HEK293 (cell line): Measurements from ENCODE around the gene PEPD.
A peak's percentile ranks its signal among the peaks of the same experiment; 100 is the strongest.

Source experiments
- CTCF ChIA-PET: fragments of 350-600 bp; formaldehyde crosslinking; extraction: SDS; loops from one replicate; lab custom pipeline; 2021; ENCODE audit warnings: antibody characterized with exemption; lab: Yijun Ruan, JAX
- POLR2A ChIA-PET: fragments of 300-600 bp; formaldehyde crosslinking; extraction: SDS; loops from one replicate; lab custom pipeline; 2020; ENCODE audit warnings: antibody characterized with exemption, inconsistent platforms; lab: Yijun Ruan, JAX
- H3K27ac ChIP-seq: fragments of 200-500 bp; sonication (Bioruptor generic); 2 replicates; pipeline ENCODE4 v1.5.1; 2014; ENCODE audit warnings: low read depth, low read length, control low read depth, inconsistent platforms; ENCODE audit errors: extremely low read depth
- H3K36me3 ChIP-seq, 2 experiments: fragments of 200-500 bp in 1 of 2; sonication (Bioruptor generic) in 1 of 2; 1 replicate in 1 of 2; 2 replicates in 1 of 2; pipeline ENCODE4 v1.5.1; 2014 to 2017; ENCODE audit warnings: inconsistent platforms in 2 of 2, low read length in 2 of 2; ENCODE audit not compliant: control insufficient read depth in 2 of 2, insufficient read depth in 1 of 2
- H3K4me1 ChIP-seq: fragments of 200-500 bp; sonication (Bioruptor generic); 2 replicates; pipeline ENCODE4 v1.5.1; 2014; ENCODE audit warnings: mild to moderate bottlenecking, low read length, inconsistent platforms; ENCODE audit not compliant: control insufficient read depth, insufficient read depth
- H3K4me3 ChIP-seq: 2 replicates; pipeline ENCODE4 v1.5.1; 2011; ENCODE audit warnings: low read depth, mild to moderate bottlenecking, control low read depth, low read length, moderate library complexity
- H3K9me3 ChIP-seq: fragments of 200-500 bp; sonication (Bioruptor generic); 2 replicates; pipeline ENCODE4 v1.5.1; 2014; ENCODE audit warnings: low read depth, low read length, inconsistent platforms; ENCODE audit not compliant: control insufficient read depth, insufficient read depth
- GLI4 ChIP-seq: fragments of 450-650 bp; formaldehyde crosslinking; IDR thresholded peaks from 2 replicates; pipeline ENCODE4 v1.5.1; 2016; ENCODE audit warnings: missing biosample characterization, missing genetic modification characterization
- KLF8 ChIP-seq: fragments of 450-650 bp; formaldehyde crosslinking; IDR thresholded peaks from 2 replicates; pipeline ENCODE4 v1.5.1; 2016; ENCODE audit warnings: missing biosample characterization, missing genetic modification characterization
- KLF9 ChIP-seq: fragments of 450-650 bp; formaldehyde crosslinking; IDR thresholded peaks from 2 replicates; pipeline ENCODE4 v1.5.1; 2016; ENCODE audit warnings: missing biosample characterization, missing genetic modification characterization, low read depth
- REPIN1 ChIP-seq: fragments of 450-650 bp; formaldehyde crosslinking; IDR thresholded peaks from 2 replicates; pipeline ENCODE4 v1.5.1; 2017; ENCODE audit warnings: missing biosample characterization, missing genetic modification characterization, low read depth
- TCF7L2 ChIP-seq: IDR thresholded peaks from 2 replicates; pipeline ENCODE4 v1.6.1; 2011; ENCODE audit warnings: low read depth, mild to moderate bottlenecking, inconsistent platforms, low read length, moderate library complexity, borderline replicate concordance
- WT1 ChIP-seq: fragments of 450-650 bp; formaldehyde crosslinking; IDR thresholded peaks from 2 replicates; pipeline ENCODE4 v1.5.1; 2016; ENCODE audit warnings: missing biosample characterization, missing genetic modification characterization
- ZFP41 ChIP-seq: fragments of 450-650 bp; formaldehyde crosslinking; IDR thresholded peaks from 2 replicates; pipeline ENCODE4 v1.5.1; 2016; ENCODE audit warnings: missing biosample characterization, missing genetic modification characterization, borderline replicate concordance
- ZNF132 ChIP-seq: fragments of 450-650 bp; formaldehyde crosslinking; IDR thresholded peaks from 2 replicates; pipeline ENCODE4 v1.5.1; 2017; ENCODE audit warnings: missing biosample characterization, missing genetic modification characterization, borderline replicate concordance
- ZNF223 ChIP-seq: fragments of 450-650 bp; formaldehyde crosslinking; IDR thresholded peaks from 2 replicates; pipeline ENCODE4 v1.5.1; 2016; ENCODE audit warnings: missing biosample characterization, missing genetic modification characterization
- ZNF426 ChIP-seq: fragments of 450-650 bp; formaldehyde crosslinking; IDR thresholded peaks from 2 replicates; pipeline ENCODE4 v1.5.1; 2017; ENCODE audit warnings: missing biosample characterization, missing genetic modification characterization, mild to moderate bottlenecking, inconsistent platforms, moderate library complexity
- ZNF555 ChIP-seq: fragments of 450-650 bp; formaldehyde crosslinking; conservative IDR thresholded peaks from 2 replicates; pipeline ENCODE4 v1.5.1; 2017; ENCODE audit warnings: missing biosample characterization, mild to moderate bottlenecking, missing genetic modification characterization, inconsistent platforms
- ZNF629 ChIP-seq: fragments of 450-650 bp; formaldehyde crosslinking; IDR thresholded peaks from 2 replicates; pipeline ENCODE4 v1.5.1; 2017; ENCODE audit warnings: missing biosample characterization, missing genetic modification characterization
- ZNF654 ChIP-seq: fragments of 450-650 bp; formaldehyde crosslinking; IDR thresholded peaks from 2 replicates; pipeline ENCODE4 v1.5.1; 2016; ENCODE audit warnings: low read depth, missing biosample characterization, missing genetic modification characterization
- ZNF664 ChIP-seq: fragments of 450-650 bp; formaldehyde crosslinking; IDR thresholded peaks from 2 replicates; pipeline ENCODE4 v1.5.1; 2016; ENCODE audit warnings: missing biosample characterization, missing genetic modification characterization
- ZNF76 ChIP-seq: fragments of 450-650 bp; formaldehyde crosslinking; IDR thresholded peaks from 2 replicates; pipeline ENCODE4; 2016; ENCODE audit warnings: low read depth, missing biosample characterization, missing genetic modification characterization, borderline replicate concordance
- TF ChIP-seq, protein P1 (sequence below): fragments of 450-650 bp; formaldehyde crosslinking; IDR thresholded peaks from 2 replicates; pipeline ENCODE4 v1.5.1; 2016; ENCODE audit warnings: missing biosample characterization, missing genetic modification characterization
- TF ChIP-seq, protein P2 (sequence below): IDR thresholded peaks from 2 replicates; pipeline ENCODE4 v1.6.1; 2011; ENCODE audit warnings: mild to moderate bottlenecking, low read depth, low read length, borderline replicate concordance
- TF ChIP-seq, protein P3 (sequence below): fragments of 450-650 bp; formaldehyde crosslinking; IDR thresholded peaks from 2 replicates; pipeline ENCODE4 v1.5.1; 2016; ENCODE audit warnings: missing biosample characterization, missing genetic modification characterization
- TF ChIP-seq, protein P4 (sequence below): fragments of 450-650 bp; formaldehyde crosslinking; IDR thresholded peaks from 2 replicates; pipeline ENCODE4 v1.5.1; 2016; ENCODE audit warnings: missing biosample characterization, missing genetic modification characterization
- TF ChIP-seq, protein P5 (sequence below): fragments of 450-650 bp; formaldehyde crosslinking; IDR thresholded peaks from 2 replicates; pipeline ENCODE4 v1.5.1; 2016; ENCODE audit warnings: missing biosample characterization, missing genetic modification characterization
- TF ChIP-seq, protein P6 (sequence below): fragments of 450-650 bp; formaldehyde crosslinking; IDR thresholded peaks from 2 replicates; pipeline ENCODE4 v1.5.1; 2017; ENCODE audit warnings: missing biosample characterization, missing genetic modification characterization

PEPD gene

DNA sequence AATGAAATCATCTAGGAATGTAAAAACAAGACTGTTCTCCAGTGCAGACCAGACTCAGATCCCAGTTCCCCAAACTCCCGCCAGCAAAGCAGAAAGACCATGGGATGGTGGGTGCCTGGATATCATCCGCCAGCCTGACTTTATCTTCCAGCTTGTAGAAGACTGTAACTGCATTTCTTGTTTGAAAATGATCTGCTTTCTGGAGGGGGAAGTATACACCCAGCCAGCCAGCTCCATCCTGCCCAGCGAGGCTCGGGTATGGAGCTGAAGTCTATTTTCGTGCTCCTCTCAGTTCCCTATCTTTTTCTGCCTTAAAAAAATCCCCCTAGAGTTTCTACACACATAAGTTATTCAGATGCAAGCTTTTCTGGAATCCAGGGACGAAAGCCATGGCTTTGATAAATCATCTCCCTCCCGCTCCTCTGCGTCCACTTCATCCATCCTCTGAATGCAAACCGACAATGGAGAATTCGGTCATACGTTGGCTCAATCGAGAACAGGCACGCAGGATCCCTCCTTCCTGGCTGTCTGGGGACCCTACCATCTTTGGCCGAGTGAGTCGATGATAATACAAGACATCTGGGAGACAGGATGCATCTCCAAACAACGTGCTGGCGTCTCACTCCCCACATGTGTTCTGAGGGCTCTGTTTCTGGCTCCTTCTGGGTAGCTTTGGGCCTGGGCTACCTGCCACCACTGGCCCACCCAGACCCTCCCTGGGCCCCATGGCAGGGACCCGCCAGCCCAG lies 116.9 kb downstream of the PEPD start:
- Histone ChIP-seq H3K9me3 (no peaks in the 10 kb centered on the region), H3K27ac (no peak overlapping the region), H3K4me3 (no peak overlapping the region), H3K36me3 (no peaks in the 10 kb centered on the region), H3K4me1 (no peaks in the 10 kb centered on the region)
- CTCF ChIA-PET: interaction anchor here (0.6 to 8.4 kb wide), 14 partner anchors 7 to 369 kb away, joined by 3 to 292 read pairs (median 4); partner anchors contain the start of gene SLC7A10
- POLR2A ChIA-PET: no interaction called here
- TF ChIP-seq WT1 (tag by site-specific recombination): no peak
- no peak for TF ChIP-seq ZNF629 (tag by site-specific recombination)
- no peak for TF ChIP-seq ZFP41 (tag by site-specific recombination)
- TF ChIP-seq ZNF555 (tag by site-specific recombination): no peak
- TF ChIP-seq, protein P1, sequence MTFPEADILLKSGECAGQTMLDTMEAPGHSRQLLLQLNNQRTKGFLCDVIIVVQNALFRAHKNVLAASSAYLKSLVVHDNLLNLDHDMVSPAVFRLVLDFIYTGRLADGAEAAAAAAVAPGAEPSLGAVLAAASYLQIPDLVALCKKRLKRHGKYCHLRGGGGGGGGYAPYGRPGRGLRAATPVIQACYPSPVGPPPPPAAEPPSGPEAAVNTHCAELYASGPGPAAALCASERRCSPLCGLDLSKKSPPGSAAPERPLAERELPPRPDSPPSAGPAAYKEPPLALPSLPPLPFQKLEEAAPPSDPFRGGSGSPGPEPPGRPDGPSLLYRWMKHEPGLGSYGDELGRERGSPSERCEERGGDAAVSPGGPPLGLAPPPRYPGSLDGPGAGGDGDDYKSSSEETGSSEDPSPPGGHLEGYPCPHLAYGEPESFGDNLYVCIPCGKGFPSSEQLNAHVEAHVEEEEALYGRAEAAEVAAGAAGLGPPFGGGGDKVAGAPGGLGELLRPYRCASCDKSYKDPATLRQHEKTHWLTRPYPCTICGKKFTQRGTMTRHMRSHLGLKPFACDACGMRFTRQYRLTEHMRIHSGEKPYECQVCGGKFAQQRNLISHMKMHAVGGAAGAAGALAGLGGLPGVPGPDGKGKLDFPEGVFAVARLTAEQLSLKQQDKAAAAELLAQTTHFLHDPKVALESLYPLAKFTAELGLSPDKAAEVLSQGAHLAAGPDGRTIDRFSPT (tag by site-specific recombination): no peak
- no peak for TF ChIP-seq GLI4 (tag by site-specific recombination)
- no peak for TF ChIP-seq ZNF654 (tag by site-specific recombination)
- no peak for TF ChIP-seq REPIN1
- TF ChIP-seq, protein P2, sequence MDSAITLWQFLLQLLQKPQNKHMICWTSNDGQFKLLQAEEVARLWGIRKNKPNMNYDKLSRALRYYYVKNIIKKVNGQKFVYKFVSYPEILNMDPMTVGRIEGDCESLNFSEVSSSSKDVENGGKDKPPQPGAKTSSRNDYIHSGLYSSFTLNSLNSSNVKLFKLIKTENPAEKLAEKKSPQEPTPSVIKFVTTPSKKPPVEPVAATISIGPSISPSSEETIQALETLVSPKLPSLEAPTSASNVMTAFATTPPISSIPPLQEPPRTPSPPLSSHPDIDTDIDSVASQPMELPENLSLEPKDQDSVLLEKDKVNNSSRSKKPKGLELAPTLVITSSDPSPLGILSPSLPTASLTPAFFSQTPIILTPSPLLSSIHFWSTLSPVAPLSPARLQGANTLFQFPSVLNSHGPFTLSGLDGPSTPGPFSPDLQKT: no peak
- TF ChIP-seq TCF7L2: no peak
- TF ChIP-seq ZNF664 (tag by site-specific recombination): no peak
- TF ChIP-seq ZNF132 (tag by site-specific recombination): no peak
- TF ChIP-seq, protein P3, sequence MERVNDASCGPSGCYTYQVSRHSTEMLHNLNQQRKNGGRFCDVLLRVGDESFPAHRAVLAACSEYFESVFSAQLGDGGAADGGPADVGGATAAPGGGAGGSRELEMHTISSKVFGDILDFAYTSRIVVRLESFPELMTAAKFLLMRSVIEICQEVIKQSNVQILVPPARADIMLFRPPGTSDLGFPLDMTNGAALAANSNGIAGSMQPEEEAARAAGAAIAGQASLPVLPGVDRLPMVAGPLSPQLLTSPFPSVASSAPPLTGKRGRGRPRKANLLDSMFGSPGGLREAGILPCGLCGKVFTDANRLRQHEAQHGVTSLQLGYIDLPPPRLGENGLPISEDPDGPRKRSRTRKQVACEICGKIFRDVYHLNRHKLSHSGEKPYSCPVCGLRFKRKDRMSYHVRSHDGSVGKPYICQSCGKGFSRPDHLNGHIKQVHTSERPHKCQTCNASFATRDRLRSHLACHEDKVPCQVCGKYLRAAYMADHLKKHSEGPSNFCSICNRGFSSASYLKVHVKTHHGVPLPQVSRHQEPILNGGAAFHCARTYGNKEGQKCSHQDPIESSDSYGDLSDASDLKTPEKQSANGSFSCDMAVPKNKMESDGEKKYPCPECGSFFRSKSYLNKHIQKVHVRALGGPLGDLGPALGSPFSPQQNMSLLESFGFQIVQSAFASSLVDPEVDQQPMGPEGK (tag by site-specific recombination): no peak

DNA sequence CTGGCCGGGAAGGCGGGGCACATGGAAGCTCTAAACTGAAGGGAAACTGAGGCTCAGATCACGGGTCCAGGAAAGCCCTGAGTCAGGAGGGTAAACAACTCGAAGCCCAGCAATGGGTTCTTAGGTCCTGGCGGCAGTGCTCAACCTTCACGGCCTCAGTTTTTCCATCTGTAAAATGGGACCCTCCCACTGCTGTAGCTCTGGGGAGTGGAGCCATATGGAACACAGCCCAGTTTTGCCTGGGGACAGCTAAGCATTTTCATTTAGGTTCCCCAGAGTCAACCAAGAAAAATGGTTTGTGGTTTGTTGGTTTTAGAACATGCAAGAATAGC lies 117.7 kb downstream of the PEPD start:
- Histone ChIP-seq H3K27ac (no peak overlapping the region), H3K9me3 (no peaks in the 10 kb centered on the region), H3K4me3 (no peak overlapping the region), H3K4me1 (no peaks in the 10 kb centered on the region), H3K36me3 (no peaks in the 10 kb centered on the region)
- ChIA-PET POLR2A (no interaction called here), CTCF (interaction anchor here (0.7 to 8.4 kb wide), 9 partner anchors 13 to 804 kb away, joined by 3 to 292 read pairs (median 5); partner anchors contain the start of gene SLC7A10)
- TF ChIP-seq ZNF426 (tag by site-specific recombination): no peak
- TF ChIP-seq, protein P4, sequence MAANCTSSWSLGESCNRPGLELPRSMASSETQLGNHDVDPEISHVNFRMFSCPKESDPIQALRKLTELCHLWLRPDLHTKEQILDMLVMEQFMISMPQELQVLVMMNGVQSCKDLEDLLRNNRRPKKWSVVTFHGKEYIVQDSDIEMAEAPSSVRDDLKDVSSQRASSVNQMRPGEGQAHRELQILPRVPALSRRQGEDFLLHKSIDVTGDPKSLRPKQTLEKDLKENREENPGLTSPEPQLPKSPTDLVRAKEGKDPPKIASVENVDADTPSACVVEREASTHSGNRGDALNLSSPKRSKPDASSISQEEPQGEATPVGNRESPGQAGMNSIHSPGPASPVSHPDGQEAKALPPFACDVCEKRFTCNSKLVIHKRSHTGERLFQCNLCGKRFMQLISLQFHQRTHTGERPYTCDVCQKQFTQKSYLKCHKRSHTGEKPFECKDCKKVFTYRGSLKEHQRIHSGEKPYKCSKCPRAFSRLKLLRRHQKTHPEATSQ (tag by site-specific recombination): no peak
- 0 out of 2 replicates have a peak, but pooled peaks have one; percentile 20 for TF ChIP-seq KLF9 (tag by site-specific recombination)
- no peak for TF ChIP-seq ZNF223 (tag by site-specific recombination)
- TF ChIP-seq KLF8 (tag by site-specific recombination): 0 out of 2 replicates have a peak, but pooled peaks have one; percentile 26
- TF ChIP-seq, protein P5, sequence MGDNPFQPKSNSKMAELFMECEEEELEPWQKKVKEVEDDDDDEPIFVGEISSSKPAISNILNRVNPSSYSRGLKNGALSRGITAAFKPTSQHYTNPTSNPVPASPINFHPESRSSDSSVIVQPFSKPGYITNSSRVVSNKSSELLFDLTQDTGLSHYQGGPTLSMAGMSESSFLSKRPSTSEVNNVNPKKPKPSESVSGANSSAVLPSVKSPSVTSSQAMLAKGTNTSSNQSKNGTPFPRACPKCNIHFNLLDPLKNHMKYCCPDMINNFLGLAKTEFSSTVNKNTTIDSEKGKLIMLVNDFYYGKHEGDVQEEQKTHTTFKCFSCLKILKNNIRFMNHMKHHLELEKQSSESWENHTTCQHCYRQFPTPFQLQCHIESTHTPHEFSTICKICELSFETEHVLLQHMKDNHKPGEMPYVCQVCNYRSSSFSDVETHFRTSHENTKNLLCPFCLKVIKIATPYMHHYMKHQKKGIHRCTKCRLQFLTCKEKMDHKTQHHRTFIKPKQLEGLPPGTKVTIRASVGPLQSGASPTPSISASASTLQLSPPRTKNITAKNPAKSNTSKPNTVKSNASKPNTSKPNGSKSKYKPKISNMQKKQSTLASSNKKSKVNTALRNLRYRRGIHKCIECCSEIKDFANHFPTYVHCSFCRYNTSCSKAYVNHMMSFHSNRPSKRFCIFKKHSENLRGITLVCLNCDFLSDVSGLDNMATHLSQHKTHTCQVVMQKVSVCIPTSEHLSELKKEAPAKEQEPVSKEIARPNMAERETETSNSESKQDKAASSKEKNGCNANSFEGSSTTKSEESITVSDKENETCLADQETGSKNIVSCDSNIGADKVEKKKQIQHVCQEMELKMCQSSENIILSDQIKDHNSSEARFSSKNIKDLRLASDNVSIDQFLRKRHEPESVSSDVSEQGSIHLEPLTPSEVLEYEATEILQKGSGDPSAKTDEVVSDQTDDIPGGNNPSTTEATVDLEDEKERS (tag by site-specific recombination): 0 out of 2 replicates have a peak, but pooled peaks have one; percentile 63
- TF ChIP-seq ZNF132 (tag by site-specific recombination): no peak
- TF ChIP-seq ZNF76 (tag by site-specific recombination): 0 out of 2 replicates have a peak, but pooled peaks have one; percentile 14
- TF ChIP-seq, protein P6, sequence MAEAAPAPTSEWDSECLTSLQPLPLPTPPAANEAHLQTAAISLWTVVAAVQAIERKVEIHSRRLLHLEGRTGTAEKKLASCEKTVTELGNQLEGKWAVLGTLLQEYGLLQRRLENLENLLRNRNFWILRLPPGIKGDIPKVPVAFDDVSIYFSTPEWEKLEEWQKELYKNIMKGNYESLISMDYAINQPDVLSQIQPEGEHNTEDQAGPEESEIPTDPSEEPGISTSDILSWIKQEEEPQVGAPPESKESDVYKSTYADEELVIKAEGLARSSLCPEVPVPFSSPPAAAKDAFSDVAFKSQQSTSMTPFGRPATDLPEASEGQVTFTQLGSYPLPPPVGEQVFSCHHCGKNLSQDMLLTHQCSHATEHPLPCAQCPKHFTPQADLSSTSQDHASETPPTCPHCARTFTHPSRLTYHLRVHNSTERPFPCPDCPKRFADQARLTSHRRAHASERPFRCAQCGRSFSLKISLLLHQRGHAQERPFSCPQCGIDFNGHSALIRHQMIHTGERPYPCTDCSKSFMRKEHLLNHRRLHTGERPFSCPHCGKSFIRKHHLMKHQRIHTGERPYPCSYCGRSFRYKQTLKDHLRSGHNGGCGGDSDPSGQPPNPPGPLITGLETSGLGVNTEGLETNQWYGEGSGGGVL (tag by site-specific recombination): no peak
